Epithelial cell of proximal tubule (primary cell): ENCODE data around the gene DGUOK. TPM values are rescaled to one million over a fixed set of nuclear protein-coding genes. Genes with fewer than 3 reads are reported as not detected.

Experiments
- DNase-seq: peaks from one replicate; pipeline ENCODE4 v3.0.0-alpha.2; 2011; ENCODE audit warnings: low read depth
- H3K4me3 ChIP-seq: 2 replicates; pipeline ENCODE4 v1.5.1; 2011; ENCODE audit warnings: low read depth, mild to moderate bottlenecking, low read length
- total RNA-seq: library from RNA; depleted of rRNA; stranded (reverse); fragments of >200 nt; gene quantifications from 2 replicates; pipeline ENCODE4 v1.2.3, GENCODE V29; 2015
- TF ChIP-seq, protein P1 (sequence below): conservative IDR thresholded peaks from 2 replicates; pipeline ENCODE4 v1.5.1; 2012; ENCODE audit warnings: low read depth, mild to moderate bottlenecking, low read length

Gene DGUOK
- total RNA-seq, 1 donor from 2014 or later = 65.6 TPM

DNA sequence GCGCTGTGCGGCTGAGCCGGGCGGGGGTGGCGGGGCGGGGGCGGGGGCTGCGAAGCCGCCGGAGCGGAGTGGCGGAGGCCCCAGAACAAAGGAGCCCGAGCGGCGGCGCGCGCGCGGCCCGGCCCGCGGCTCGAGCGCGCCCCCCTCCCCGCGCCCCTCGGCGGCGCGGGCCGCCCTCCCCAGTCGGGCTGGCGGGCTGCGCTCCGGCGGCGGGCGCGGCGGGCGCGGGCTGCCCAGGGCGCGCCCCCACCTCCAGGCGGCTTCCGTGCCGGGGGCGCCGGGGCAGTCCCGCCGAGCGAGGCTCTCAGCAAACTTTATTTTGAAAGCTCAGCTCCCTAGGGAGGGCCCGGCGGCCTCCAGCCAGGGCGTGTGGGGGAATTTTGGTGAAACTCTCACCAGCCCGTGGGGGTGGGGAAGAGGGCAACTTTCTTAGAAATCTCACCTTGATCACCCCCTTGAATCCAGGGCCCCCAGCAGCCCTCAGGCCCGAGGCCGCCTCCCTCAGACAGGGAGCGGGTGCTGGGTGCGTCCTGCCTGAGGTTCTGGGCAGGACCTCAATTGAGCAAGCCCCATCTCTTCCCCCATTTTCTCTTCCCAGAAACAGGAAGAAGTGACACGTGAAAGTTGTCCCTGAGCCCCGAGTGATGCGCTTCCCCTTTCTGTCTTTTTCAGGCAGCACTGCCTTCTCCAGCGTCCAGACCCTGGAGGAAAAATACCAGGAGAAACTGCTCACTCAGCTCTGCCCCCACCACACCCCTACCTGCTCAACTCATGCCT, 58.8 kb downstream of the DGUOK start:
- H3K4me3 ChIP-seq = peak overlapping the region; percentile 66
- TF ChIP-seq, protein P1, sequence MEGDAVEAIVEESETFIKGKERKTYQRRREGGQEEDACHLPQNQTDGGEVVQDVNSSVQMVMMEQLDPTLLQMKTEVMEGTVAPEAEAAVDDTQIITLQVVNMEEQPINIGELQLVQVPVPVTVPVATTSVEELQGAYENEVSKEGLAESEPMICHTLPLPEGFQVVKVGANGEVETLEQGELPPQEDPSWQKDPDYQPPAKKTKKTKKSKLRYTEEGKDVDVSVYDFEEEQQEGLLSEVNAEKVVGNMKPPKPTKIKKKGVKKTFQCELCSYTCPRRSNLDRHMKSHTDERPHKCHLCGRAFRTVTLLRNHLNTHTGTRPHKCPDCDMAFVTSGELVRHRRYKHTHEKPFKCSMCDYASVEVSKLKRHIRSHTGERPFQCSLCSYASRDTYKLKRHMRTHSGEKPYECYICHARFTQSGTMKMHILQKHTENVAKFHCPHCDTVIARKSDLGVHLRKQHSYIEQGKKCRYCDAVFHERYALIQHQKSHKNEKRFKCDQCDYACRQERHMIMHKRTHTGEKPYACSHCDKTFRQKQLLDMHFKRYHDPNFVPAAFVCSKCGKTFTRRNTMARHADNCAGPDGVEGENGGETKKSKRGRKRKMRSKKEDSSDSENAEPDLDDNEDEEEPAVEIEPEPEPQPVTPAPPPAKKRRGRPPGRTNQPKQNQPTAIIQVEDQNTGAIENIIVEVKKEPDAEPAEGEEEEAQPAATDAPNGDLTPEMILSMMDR = no peak
- no peak for DNase-seq

DNA sequence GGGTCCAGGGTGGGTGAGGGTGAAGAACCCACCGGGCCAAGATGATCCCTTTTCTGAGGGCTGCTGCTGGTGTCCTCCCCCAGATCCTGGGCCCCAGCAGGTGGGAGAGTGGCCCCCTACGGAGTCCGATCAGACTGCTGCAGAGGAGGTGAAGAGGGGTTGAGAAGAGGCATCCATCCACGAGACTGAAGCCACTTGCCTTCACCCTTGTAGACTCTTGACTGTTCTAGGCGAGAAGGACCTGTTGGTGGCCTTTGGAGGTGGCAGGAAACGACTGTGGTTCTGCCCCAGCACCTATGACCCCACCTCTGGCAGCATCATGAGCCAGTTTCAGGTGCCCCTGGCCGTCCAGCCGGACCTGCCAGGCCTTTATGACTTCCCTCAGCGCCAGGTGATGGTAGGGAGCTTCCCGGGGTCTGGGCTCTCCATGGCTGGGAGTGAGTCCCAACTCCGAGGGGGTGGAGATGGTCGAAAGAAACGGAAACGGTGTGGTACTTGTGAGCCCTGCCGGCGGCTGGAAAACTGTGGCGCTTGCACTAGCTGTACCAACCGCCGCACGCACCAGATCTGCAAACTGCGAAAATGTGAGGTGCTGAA, 59.5 kb downstream of the DGUOK start:
- peak overlapping the region; percentile 66 for H3K4me3 ChIP-seq
- TF ChIP-seq, protein P1 = no peak
- no peak for DNase-seq

DNA sequence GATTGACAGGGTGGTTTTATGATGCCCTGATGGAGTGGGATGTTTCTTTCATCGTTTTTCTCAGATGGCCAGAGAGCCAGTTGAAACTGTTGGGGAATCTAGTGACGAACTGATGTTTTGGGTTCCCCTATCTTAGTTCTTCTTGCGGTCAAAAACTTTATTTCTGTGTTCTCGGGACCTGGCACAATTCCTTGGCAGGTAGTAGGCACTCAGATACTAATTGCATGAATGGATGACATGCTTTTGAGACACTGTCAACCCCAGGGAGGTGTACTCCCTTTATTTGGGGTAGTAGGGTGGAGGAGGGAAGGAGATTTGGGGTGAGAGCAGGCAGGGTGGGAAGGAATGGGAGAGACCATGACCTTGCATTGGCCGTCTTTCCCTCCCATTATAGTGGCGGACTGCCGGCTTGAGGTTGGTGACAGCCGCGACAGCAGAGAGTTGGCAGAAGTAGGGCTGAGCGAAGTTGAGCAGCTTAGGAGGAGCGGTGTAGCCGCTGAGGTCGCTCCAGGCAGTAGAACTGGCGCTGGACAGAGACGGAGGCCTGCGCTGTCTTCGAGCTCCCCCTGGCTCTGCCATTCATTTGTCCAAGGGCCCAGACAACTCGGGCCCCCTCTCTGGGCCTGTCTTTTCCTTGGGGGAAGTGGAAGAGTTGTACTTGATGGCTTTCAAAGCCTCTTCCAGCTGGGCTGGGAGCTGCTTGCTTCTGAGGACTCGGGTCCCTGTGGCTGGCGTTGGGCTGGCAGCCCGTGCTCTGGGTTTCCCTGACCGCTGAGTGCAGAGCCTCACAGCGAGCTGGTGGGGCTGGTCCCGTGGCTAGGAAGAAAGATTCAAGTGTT, 60.6 kb downstream of the DGUOK start:
- DNase-seq = no peak
- TF ChIP-seq, protein P1 = peak; percentile 48
- H3K4me3 ChIP-seq = peak overlapping the region; percentile 44

DNA sequence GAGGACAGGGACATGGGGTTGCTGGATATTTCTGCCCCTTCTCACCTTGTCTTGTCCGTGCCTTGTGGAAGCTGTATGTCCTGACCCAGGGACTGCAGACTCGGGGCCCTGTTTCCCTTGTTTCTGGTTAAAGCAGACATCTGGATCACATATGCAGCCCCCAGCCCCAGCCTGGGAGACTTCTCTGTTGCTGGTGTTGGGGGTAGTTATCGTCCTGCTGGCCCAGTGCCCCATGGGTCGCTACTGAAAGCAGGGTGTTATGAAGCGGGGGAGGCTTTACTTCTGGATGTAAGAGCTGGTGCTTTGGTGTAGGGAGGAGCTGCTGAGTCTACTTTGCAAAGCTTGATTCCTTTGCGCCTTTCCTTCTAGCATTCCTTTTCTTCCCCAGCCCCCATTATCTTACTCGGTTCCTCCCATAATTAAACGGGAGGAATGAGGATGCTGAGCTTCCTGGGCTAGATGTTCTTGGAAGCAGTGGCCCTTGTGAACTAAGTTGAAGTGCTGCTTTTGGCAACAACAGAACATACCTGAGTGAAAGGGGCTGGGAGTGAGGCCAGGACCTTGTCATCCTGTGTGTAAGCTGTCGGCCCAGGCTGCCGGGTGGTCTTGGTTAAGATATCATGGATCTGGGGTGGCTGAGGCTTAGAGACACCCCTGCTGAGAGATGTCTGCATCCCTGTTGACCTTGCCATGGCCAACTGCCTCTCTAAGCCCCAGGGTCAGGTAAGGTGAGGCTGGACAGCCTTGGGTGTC, 61.4 kb downstream of the DGUOK start:
- no peak for DNase-seq
- H3K4me3 ChIP-seq = peak overlapping the region; percentile 44
- TF ChIP-seq, protein P1 = no peak

DNA sequence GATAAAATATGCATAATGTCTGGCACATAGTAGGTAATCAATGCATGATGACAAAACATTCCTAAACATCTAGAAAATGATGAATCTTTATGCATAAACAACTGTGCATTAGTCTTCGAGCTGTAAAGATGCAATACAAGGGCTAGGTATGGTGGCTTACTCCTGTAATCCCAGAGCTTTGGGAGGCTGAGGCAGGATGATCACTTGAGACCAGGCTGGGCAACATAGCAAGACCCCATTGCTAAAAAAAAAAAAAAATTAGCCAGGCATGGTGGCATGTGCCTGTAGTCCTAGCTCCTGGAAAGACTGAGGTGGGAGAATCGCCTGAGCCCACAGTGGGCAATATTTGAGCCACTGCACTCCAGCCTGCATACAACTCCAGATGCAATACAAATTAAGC, 63.3 kb downstream of the DGUOK start:
- no peak for DNase-seq
- TF ChIP-seq, protein P1 = no peak
- no peak overlapping the region for H3K4me3 ChIP-seq

DNA sequence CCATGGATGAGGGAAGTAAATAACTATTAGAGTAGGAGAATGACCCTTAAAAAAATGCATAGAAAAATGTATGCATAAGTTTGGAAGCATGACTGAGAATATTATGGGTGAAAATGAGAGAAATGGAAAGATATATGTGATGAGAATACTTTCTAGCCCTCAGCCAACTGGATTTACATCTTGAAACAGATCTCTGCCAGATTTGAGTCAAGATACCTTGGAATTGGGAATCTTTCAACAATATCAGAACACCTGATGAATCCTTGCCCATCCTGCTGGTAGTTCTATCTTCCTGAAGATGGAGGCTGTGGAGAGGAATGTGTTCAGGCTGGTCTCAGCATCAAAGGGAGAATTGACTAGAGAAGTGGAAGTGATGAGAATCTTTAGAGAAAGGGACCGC, 63.9 kb downstream of the DGUOK start:
- DNase-seq = no peak
- no peak overlapping the region for H3K4me3 ChIP-seq
- TF ChIP-seq, protein P1 = no peak
